Fibroblast of mammary gland (primary cell): ENCODE results near the gene PCDHGB3.
"Not testable (repeated sequence)": the region's sequence is repeated elsewhere in the genome, so short reads cannot be mapped to it uniquely, and the experiment has no call there.

Source experiments
- DNase-seq: peaks from one replicate; pipeline ENCODE4 v3.0.0-alpha.2; 2010; ENCODE audit warnings: low read depth
- H3K4me3 ChIP-seq: 2 replicates; pipeline ENCODE4 v1.5.1; 2011; ENCODE audit warnings: low read depth, mild to moderate bottlenecking, low read length, moderate library complexity; ENCODE audit not compliant: control insufficient read depth
- TF ChIP-seq, protein P1 (sequence below): conservative IDR thresholded peaks from 2 replicates; pipeline ENCODE4 v1.5.1; 2011; ENCODE audit warnings: low read depth, low read length, inconsistent platforms; ENCODE audit not compliant: control insufficient read depth, insufficient read depth

PCDHGB3 gene

DNA sequence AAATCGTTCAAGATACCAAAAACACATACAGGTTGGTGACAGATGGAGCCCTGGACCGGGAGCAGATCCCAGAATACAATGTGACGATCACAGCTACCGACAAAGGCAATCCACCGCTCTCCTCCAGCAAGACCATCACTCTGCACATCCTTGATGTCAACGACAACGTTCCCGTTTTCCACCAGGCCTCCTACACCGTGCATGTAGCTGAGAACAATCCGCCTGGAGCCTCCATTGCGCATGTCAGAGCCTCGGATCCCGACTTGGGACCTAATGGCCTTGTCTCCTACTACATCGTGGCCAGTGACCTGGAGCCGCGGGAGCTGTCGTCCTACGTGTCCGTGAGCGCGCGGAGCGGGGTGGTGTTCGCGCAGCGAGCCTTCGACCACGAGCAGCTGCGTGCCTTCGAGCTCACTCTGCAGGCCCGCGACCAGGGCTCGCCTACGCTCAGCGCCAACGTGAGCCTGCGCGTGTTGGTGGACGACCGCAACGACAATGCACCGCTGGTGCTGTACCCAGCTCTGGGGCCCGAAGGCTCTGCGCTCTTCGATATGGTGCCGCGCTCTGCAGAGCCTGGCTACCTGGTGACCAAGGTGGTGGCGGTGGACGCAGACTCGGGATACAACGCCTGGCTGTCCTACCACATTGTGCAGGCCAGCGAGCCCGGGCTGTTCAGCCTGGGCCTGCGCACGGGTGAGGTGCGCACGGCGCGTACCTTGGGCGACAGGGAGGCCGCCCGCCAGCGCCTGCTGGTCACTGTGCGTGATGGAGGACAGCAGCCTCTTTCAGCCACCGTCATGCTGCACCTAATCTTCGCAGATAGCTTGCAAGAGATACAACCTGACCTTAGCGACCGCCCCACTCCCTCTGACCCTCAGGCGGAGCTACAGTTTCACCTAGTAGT, 1.8 kb downstream of the PCDHGB3 start:
- DNase-seq, result no peak
- H3K4me3 ChIP-seq, result no peak overlapping the region
- TF ChIP-seq, protein P1, sequence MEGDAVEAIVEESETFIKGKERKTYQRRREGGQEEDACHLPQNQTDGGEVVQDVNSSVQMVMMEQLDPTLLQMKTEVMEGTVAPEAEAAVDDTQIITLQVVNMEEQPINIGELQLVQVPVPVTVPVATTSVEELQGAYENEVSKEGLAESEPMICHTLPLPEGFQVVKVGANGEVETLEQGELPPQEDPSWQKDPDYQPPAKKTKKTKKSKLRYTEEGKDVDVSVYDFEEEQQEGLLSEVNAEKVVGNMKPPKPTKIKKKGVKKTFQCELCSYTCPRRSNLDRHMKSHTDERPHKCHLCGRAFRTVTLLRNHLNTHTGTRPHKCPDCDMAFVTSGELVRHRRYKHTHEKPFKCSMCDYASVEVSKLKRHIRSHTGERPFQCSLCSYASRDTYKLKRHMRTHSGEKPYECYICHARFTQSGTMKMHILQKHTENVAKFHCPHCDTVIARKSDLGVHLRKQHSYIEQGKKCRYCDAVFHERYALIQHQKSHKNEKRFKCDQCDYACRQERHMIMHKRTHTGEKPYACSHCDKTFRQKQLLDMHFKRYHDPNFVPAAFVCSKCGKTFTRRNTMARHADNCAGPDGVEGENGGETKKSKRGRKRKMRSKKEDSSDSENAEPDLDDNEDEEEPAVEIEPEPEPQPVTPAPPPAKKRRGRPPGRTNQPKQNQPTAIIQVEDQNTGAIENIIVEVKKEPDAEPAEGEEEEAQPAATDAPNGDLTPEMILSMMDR, result no peak

DNA sequence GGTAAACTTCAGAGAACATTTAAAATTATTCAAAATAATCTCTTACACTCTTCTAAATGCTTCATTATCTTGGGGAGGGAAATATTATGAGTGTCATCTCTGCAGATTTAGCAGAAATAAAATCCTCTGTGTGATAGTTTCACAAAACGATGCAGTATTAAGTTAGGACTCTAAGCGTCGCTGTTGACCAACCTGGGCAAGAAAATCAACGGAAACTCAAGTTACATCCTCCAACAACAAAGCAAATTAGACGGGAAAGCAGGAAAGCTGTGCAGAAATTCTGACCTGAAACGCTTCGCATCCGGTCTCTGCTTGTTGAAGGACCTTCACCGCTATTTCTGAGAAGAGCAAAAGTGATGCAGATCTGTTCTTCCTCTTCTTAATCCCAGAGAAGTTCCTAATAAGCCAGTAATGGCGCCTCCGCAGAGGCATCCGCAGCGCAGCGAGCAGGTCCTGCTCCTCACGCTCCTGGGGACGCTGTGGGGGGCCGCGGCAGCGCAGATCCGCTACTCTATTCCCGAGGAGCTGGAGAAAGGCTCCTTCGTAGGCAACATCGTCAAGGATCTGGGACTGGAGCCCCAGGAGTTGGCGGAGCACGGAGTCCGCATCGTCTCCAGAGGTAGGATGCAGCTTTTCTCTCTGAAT, 3.8 kb downstream of the PCDHGB3 start, which contains the start of gene PCDHGA6:
TSS of gene PCDHGA6 (plus strand) at position 219 of the 645 bp plus-strand sequence. CDS start at position 412, 193 bp downstream.
- peak within 1 kb of the TSS; percentile 44 for H3K4me3 ChIP-seq

DNA sequence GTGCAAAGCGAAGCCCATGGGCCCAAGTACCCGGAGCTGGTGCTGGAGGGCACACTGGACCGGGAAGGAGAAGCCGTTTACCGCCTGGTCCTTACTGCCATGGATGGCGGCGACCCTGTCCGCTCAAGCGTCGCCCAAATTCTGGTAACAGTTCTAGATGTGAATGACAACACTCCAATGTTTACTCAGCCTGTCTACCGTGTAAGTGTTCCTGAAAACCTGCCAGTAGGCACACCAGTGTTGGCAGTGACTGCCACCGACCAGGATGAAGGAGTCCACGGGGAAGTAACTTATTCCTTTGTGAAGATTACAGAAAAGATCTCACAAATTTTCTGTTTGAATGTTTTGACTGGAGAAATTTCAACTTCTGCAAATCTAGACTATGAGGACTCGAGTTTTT, 4.6 kb downstream of the PCDHGB3 start:
- TF ChIP-seq, protein P1, result no peak
- H3K4me3 ChIP-seq, result no peak overlapping the region
- no peak for DNase-seq

More for the DNA sequence above, 3.8 kb downstream of the PCDHGB3 start, which contains the start of gene PCDHGA6:
- peak; percentile 50 for DNase-seq
- TF ChIP-seq, protein P1, result peak; percentile 64

DNA sequence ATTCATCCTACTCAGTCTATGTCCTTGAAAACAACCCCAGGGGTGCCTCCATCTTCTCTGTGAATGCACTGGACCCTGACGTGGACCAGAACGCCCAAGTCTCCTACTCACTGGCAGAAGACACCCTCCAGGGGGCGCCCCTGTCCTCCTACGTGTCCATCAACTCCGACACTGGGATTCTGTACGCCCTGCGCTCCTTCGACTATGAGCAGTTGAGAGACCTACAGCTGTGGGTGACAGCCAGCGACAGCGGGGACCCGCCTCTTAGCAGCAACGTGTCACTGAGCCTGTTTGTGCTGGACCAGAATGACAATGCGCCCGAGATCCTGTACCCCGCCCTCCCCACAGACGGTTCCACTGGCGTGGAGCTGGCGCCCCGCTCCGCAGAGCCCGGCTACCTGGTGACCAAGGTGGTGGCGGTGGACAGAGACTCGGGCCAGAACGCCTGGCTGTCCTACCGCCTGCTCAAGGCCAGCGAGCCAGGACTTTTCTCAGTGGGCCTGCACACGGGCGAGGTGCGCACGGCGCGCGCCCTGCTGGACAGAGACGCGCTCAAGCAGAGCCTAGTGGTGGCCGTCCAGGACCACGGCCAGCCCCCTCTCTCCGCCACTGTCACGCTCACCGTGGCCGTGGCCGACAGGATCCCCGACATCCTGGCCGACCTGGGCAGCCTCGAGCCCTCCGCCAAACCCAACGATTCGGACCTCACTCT, 5.6 kb downstream of the PCDHGB3 start:
- TF ChIP-seq, protein P1, result peak; percentile 9
- not testable (repeated sequence) for H3K4me3 ChIP-seq, DNase-seq

DNA sequence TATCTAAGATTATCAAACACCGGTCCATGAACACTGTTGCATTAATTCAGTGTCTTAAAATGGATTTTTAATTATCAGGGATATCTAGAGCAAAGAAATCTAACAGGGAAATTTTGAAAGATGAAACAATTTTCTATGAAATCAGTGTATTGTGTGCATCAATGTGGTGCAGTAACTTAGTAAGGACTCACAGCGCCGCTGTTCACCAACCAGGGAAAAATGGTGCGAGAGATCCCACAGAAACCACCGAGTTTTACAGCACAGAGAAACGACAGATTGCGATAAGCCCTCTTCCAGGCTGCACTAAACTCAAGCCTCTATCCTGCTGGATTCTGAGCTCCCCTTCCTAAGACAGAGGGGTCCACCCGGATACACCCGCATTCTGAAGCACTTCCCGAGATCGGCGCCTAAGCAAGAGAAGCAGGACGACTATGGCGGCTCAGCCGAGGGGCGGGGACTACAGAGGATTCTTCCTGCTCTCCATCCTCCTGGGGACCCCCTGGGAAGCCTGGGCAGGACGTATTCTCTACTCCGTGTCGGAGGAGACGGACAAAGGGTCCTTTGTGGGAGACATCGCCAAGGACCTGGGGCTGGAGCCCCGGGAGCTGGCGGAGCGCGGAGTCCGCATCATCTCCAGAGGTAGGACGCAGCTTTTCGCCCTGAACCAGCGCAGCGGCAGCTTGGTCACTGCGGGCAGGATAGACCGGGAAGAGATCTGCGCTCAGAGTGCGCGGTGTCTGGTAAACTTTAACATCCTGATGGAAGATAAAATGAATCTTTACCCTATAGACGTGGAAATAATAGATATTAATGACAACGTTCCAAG, 12.6 kb downstream of the PCDHGB3 start, which contains the start of gene PCDHGA7:
TSS of gene PCDHGA7 (plus strand) at position 274 of the 826 bp plus-strand sequence. CDS start at position 432, 158 bp downstream.
- TF ChIP-seq, protein P1, result peak; percentile 60
- DNase-seq, result peak; percentile 54
- peak within 1 kb of the TSS; percentile 57 for H3K4me3 ChIP-seq
